PC-9 (cell line): ENCODE data around the gene SMIM3.

Experiments
- EZH2 ChIP-seq: fragments of 200-600 bp; sonication (generic); IDR thresholded peaks from 2 replicates; pipeline ENCODE4 v1.8.0; 2017; ENCODE audit warnings: antibody characterized with exemption, low read depth
- TF ChIP-seq, protein P1 (sequence below): fragments of 200-600 bp; sonication (generic); conservative IDR thresholded peaks from 2 replicates; pipeline ENCODE4 v1.6.1; 2017; ENCODE audit warnings: mixed run types, antibody characterized with exemption, mild to moderate bottlenecking, moderate library complexity

DNA sequence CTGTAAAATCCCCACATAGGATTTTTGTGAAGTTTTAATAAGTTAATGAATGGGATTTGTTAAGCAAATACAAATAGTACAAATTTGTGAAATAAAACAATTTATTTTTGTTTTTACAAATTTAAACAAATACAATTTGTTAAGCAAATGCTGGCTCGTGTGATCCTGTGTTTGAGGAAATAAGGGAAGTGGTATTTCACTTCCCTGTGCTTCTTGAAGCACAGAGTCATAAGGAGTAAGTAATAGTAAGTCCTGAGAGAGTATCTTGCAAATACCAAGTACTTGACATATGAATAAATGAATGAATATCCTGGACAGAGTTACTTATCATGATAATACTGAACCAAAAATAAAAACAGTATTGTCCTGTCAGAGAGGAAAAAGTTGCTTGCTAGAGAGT lies 9.1 kb downstream of the SMIM3 start:
- TF ChIP-seq, protein P1, sequence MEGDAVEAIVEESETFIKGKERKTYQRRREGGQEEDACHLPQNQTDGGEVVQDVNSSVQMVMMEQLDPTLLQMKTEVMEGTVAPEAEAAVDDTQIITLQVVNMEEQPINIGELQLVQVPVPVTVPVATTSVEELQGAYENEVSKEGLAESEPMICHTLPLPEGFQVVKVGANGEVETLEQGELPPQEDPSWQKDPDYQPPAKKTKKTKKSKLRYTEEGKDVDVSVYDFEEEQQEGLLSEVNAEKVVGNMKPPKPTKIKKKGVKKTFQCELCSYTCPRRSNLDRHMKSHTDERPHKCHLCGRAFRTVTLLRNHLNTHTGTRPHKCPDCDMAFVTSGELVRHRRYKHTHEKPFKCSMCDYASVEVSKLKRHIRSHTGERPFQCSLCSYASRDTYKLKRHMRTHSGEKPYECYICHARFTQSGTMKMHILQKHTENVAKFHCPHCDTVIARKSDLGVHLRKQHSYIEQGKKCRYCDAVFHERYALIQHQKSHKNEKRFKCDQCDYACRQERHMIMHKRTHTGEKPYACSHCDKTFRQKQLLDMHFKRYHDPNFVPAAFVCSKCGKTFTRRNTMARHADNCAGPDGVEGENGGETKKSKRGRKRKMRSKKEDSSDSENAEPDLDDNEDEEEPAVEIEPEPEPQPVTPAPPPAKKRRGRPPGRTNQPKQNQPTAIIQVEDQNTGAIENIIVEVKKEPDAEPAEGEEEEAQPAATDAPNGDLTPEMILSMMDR = no peak
- no peak for TF ChIP-seq EZH2
